Body of pancreas (tissue), 4 donors: ENCODE measurements around the gene OSBPL10. TPM values are rescaled to one million over a fixed set of nuclear protein-coding genes. Genes with fewer than 3 reads are reported as not detected.

Source experiments
- ATAC-seq: fragments of 150-250 bp; one replicate; pipeline ENCODE4 v1.9.1; 2016
- DNase-seq, 4 donors: peaks; one replicate each; pipeline ENCODE4 v3.0.0-alpha.2; 2019
- H3K27ac ChIP-seq, 4 donors: fragments of 200-600 bp; sonication (generic); 1 replicate in 3 of 4; 2 replicates in 1 of 4; pipeline versions ENCODE4 v1.5.1 to v1.6.1; 2016 to 2019; ENCODE audit warnings: mild to moderate bottlenecking in 1 of 4, mixed read lengths in 1 of 4, moderate library complexity in 1 of 4
- H3K27me3 ChIP-seq, 2 donors: fragments of 200-600 bp; sonication (generic); one replicate each; pipeline ENCODE4 v1.6.0; 2016; ENCODE audit warnings: mild to moderate bottlenecking in 1 of 2
- H3K36me3 ChIP-seq, 2 donors: fragments of 200-600 bp; sonication (generic); replicated peaks in 1 of 2; 2 replicates each; pipeline ENCODE4 v1.5.1; 2016; ENCODE audit warnings: low read depth in 2 of 2; ENCODE audit not compliant: insufficient read depth in 1 of 2
- H3K4me1 ChIP-seq: fragments of 200-600 bp; sonication (generic); one replicate; pipeline ENCODE4 v1.6.0; 2016
- H3K4me3 ChIP-seq, 2 donors: fragments of 200-600 bp; sonication (generic); 1 replicate in 1 of 2; 2 replicates in 1 of 2; pipeline ENCODE4 v1.5.1; 2016 to 2019
- H3K9me3 ChIP-seq, 3 donors: fragments of 200-600 bp; sonication (generic); 1 replicate in 2 of 3; 2 replicates in 1 of 3; pipeline ENCODE4 v1.5.1; 2016
- CTCF ChIP-seq, 7 experiments: fragments of 450-650 bp in 4 of 7; fragments of 200-600 bp in 3 of 7; sonication (generic) in 3 of 7; IDR thresholded peaks; one replicate each; pipeline ENCODE4 v1.5.1; 2016 to 2019; ENCODE audit warnings: antibody characterized with exemption in 7 of 7
- POLR2A ChIP-seq, 3 donors: fragments of 450-650 bp; IDR thresholded peaks; one replicate each; pipeline ENCODE4 v1.6.1; 2016; ENCODE audit warnings: antibody characterized with exemption in 3 of 3, mild to moderate bottlenecking in 2 of 3
- WGBS, 2 donors: methylation state at CpG; one replicate each; pipeline ENCODE4 v1.1.5; 2017; 5-methylcytosine and 5-hydroxymethylcytosine counted together
- intact Hi-C: fragments of 100-400 bp; cut with DNase I; formaldehyde crosslinking; loops from one replicate; pipeline ENCODE4 v1.15.1; 2023
- total RNA-seq, 2 donors: library from RNA; depleted of rRNA; stranded (reverse); fragments of >200 nt; gene quantifications; one replicate each; pipeline ENCODE4 v1.1.0, GENCODE V29; 2016

The OSBPL10 gene
- total RNA-seq, 2 donors from 2014 or later, result 3.4 to 27.0 TPM

- TF ChIP-seq CTCF (IDR thresholded peaks at IDR 0.05) (no peak), POLR2A (IDR thresholded peaks at IDR 0.05) (no peak)
- no peak overlapping the region for H3K4me3 ChIP-seq
- no peak overlapping the region for H3K27ac ChIP-seq
- H3K27me3 ChIP-seq, result no peaks in the 10 kb centered on the region
- no peaks in the 10 kb centered on the region for H3K9me3 ChIP-seq
- intact Hi-C loops, result no loop called here
- H3K36me3 ChIP-seq, result no peaks in the 10 kb centered on the region
- DNase-seq, result no peak
- no peak for ATAC-seq
- WGBS, 2 donors, result 69 to 71% methylated on average over 5 of the region's 5 CpGs
- H3K4me1 ChIP-seq, result no peaks in the 10 kb centered on the region
These were observed 210.2 kb downstream of the OSBPL10 start for GRCh38 chr3:31770822-31771326.

- intact Hi-C loops, result loop anchor here (10.0 kb wide), 1 partner anchor 214 kb away; no protein-coding TSS in a partner anchor
- no peak for TF ChIP-seq POLR2A (IDR thresholded peaks at IDR 0.05)
- TF ChIP-seq CTCF (IDR thresholded peaks at IDR 0.05), result peak; percentile 29 to 76 (median 68)
- 30% methylated on average over 6 of the region's 6 CpGs for WGBS, 2 donors
- no peak overlapping the region for H3K4me3 ChIP-seq
- DNase-seq (peak; percentile 61 to 72 (median 66)), ATAC-seq (peak; percentile 38)
- H3K27ac ChIP-seq, result no peak overlapping the region
- H3K4me1 ChIP-seq, result no peaks in the 10 kb centered on the region
- H3K9me3 ChIP-seq, result no peaks in the 10 kb centered on the region
- H3K27me3 ChIP-seq, result no peaks in the 10 kb centered on the region
- H3K36me3 ChIP-seq, result no peaks in the 10 kb centered on the region
These were observed 212.5 kb downstream of the OSBPL10 start for GRCh38 chr3:31768479-31769125.

- Histone ChIP-seq H3K27me3 (no peaks in the 10 kb centered on the region), H3K9me3 (no peaks in the 10 kb centered on the region), H3K27ac (no peak overlapping the region), H3K4me3 (no peak overlapping the region), H3K4me1 (no peaks in the 10 kb centered on the region), H3K36me3 (no peaks in the 10 kb centered on the region)
- 83% methylated on average over 8 of the region's 8 CpGs for WGBS, 2 donors
- intact Hi-C loops, result loop anchor here (10.0 kb wide), 1 partner anchor 213 kb away; no protein-coding TSS in a partner anchor
- TF ChIP-seq POLR2A (IDR thresholded peaks at IDR 0.05) (no peak), CTCF (IDR thresholded peaks at IDR 0.05) (no peak)
- no peak for DNase-seq
- no peak for ATAC-seq
These were observed 213.1 kb downstream of the OSBPL10 start for GRCh38 chr3:31767920-31768319.

- ATAC-seq, result no peak
- no peaks in the 10 kb centered on the region for H3K36me3 ChIP-seq
- no peak for DNase-seq
- TF ChIP-seq CTCF (IDR thresholded peaks at IDR 0.05), result no peak
- TF ChIP-seq POLR2A (IDR thresholded peaks at IDR 0.05), result no peak
- H3K9me3 ChIP-seq, result no peaks in the 10 kb centered on the region
- H3K4me3 ChIP-seq, result no peak overlapping the region
- H3K27ac ChIP-seq, result no peak overlapping the region
- H3K27me3 ChIP-seq, result no peaks in the 10 kb centered on the region
- intact Hi-C loops, result loop anchor here (10.0 kb wide), 1 partner anchor 212 kb away; no protein-coding TSS in a partner anchor
- no peaks in the 10 kb centered on the region for H3K4me1 ChIP-seq
These were observed 214.4 kb downstream of the OSBPL10 start for GRCh38 chr3:31766669-31767068.

GRCh38 chr3:31765871-31766270 lies 215.2 kb downstream of the OSBPL10 start:
- ATAC-seq, result no peak
- WGBS, 2 donors, result 61 to 79% methylated on average over 3 to 4 of the region's 4 CpGs
- Histone ChIP-seq H3K27ac (no peak overlapping the region), H3K4me3 (no peak overlapping the region), H3K4me1 (no peaks in the 10 kb centered on the region), H3K36me3 (no peaks in the 10 kb centered on the region), H3K27me3 (no peaks in the 10 kb centered on the region), H3K9me3 (no peaks in the 10 kb centered on the region)
- no peak for DNase-seq
- no peak for TF ChIP-seq POLR2A (IDR thresholded peaks at IDR 0.05)
- intact Hi-C loops, result loop anchor here (10.0 kb wide), 1 partner anchor 211 kb away; no protein-coding TSS in a partner anchor
